Measurements from ENCODE around the gene CARM1. TPM values are rescaled to one million over a fixed set of nuclear protein-coding genes. Genes with fewer than 3 reads are reported as not detected.

The CARM1 gene
- total and polyA plus RNA-seq, 2 of the 13 experiments (the other 11 are each of a cell fraction or from before 2014, with no cell fraction given), result 27.6 to 55.8 TPM

DNA sequence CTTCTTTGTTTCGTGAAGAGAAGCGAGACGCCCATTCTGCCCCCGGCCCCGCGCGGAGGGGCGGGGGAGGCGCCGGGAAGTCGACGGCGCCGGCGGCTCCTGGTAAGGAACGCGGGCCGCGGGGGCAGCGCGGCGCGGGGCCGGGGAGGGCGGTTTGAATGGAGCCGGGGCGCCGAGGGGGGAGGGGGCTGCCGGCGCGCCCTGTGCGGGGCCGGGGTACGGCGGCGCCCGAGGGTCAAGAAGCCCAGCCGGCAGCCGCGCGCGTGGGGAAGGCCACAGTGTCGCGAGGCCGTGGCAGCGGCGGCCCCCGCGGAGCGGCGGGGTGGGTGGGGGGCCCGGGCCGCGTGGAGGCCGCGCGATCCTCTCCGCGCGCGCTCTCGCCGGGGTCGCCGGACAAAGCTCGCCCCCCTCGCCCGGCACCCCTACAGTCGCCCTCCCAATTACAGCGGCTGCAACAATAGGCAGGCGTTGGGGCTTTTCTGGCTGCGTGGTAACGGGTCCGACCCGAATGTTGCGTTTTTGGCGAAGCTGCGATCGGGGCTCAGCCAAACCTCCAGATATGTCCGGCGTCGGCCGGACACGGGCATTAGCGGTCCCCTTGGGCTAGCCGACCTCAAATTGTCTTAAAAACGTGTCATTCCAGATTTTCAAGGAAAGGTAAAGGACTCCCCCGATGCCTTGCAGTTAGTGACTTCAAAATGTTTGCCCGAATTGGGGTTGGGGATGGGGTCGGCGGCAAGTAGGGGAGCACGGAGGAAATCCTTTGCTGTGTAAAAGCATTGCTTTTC is 89.9 kb downstream of the CARM1 start:
- H3K36me3 ChIP-seq (replicated peaks in 1 of 2; ENCODE audit: control insufficient read depth in 1 of 2, insufficient read depth in 2 of 2, low read length in 2 of 2), result peaks cover 0 to 6% of the 10 kb centered on the region in 2 experiments; a peak in 1 of 5 replicates
- intact Hi-C loops (cut with micrococcal nuclease; ENCODE audit: unreplicated experiment) (no loop called here), in situ Hi-C loops (cut with HindIII; ENCODE audit: extremely low pct_ligation_motif_present, low pct_unique_long_range_greater_than_20kb) (no loop called here)
- H3K9ac ChIP-seq (ENCODE audit: insufficient read depth, low read depth, low read length), result peak overlapping the region; percentile 85
- peak overlapping the region; percentile 81 for H3K27ac ChIP-seq (ENCODE audit: extremely low read length, insufficient read depth, low read length)
- H3K4me2 ChIP-seq (ENCODE audit: low read depth, low read length), result peak overlapping the region; percentile 93
- peaks cover 46% of the 10 kb centered on the region for H3K79me2 ChIP-seq (ENCODE audit: insufficient read depth, low read length)
- H3K9me3 ChIP-seq (ENCODE audit: low read length), result no peaks in the 10 kb centered on the region
- DNase-seq (ENCODE audit: low spot score) (no peak), ATAC-seq (peak; percentile 30), FAIRE-seq (no peak)
- 2% methylated on average over 10 of the region's 92 CpGs for WGBS (ENCODE audit: low lambda C conversion rate)
- H2AFZ ChIP-seq (ENCODE audit: low read length), result no peak overlapping the region
- H3K27me3 ChIP-seq (ENCODE audit: control insufficient read depth in 1 of 2, insufficient read depth in 2 of 2, low read length in 2 of 2), result no peaks in the 10 kb centered on the region
- ChIA-PET CTCF (ENCODE audit: low intra/inter-chr PET ratio, low total read pairs) (no interaction called here), POLR2A (interaction anchor here (1.5 to 2.6 kb wide), 3 partner anchors 20 to 25 kb away, joined by 9 to 17 read pairs (median 10); no protein-coding TSS in a partner anchor)
- H3K4me1 ChIP-seq (ENCODE audit: insufficient read depth, low read length), result peaks cover 43% of the 10 kb centered on the region
- 0 out of 2 replicates have a peak, but pooled peaks cover 2% of the 10 kb centered on the region for H4K20me1 ChIP-seq (ENCODE audit: insufficient read depth, low read length)
- no TSS peak for BruUV-seq (replicated peaks)
- H3K4me3 ChIP-seq (replicated peaks in 1 of 3; ENCODE audit: insufficient read depth in 1 of 3, low read depth in 2 of 3, low read length in 3 of 3), result peak overlapping the region; percentile 74 to 97 (median 84)
- TF ChIP-seq ZBTB34 (CRISPR knock-in tag; IDR thresholded peaks at IDR 0.05), result no peak
- TF ChIP-seq RXRA (CRISPR knock-in tag; IDR thresholded peaks at IDR 0.05), result no peak
- no peak for TF ChIP-seq GATAD2A (CRISPR knock-in tag; IDR thresholded peaks at IDR 0.05)
- TF ChIP-seq ZFP37 (CRISPR knock-in tag; IDR thresholded peaks at IDR 0.05; ENCODE audit: borderline replicate concordance), result no peak
- 0 out of 2 replicates have a peak, but pooled peaks have one; percentile 3 for TF ChIP-seq SNAI1 (CRISPR knock-in tag; IDR thresholded peaks at IDR 0.05; ENCODE audit: borderline replicate concordance)
- peak; percentile 83 for TF ChIP-seq ASH2L (IDR thresholded peaks at IDR 0.05; ENCODE audit: insufficient read length, low read depth, low read length)
- peak; percentile 47 for TF ChIP-seq RBFOX2 (IDR thresholded peaks at IDR 0.05; ENCODE audit: low read depth, low read length)
- 0 out of 2 replicates have a peak, but pooled peaks have one; percentile 24 for TF ChIP-seq KMT2B (CRISPR knock-in tag; IDR thresholded peaks at IDR 0.05)
- no peak; the same call in 1 of the 2 replicates for TF ChIP-seq ZBTB7B (CRISPR knock-in tag; IDR thresholded peaks at IDR 0.05)
- no peak for TF ChIP-seq FOSL2 (CRISPR knock-in tag; IDR thresholded peaks at IDR 0.05)
- no peak for TF ChIP-seq ZMAT5 (CRISPR knock-in tag; IDR thresholded peaks at IDR 0.05; ENCODE audit: borderline replicate concordance, low read depth)
- TF ChIP-seq MTF1 (CRISPR knock-in tag; IDR thresholded peaks at IDR 0.05), result no peak
- 0 out of 2 replicates have a peak, but pooled peaks have one; percentile 40 for TF ChIP-seq PATZ1 (CRISPR knock-in tag; IDR thresholded peaks at IDR 0.05)
- TF ChIP-seq ZSCAN25 (CRISPR knock-in tag; IDR thresholded peaks at IDR 0.05), result peak; percentile 18; the same call in 1 of the 2 replicates
- TF ChIP-seq, protein P1, sequence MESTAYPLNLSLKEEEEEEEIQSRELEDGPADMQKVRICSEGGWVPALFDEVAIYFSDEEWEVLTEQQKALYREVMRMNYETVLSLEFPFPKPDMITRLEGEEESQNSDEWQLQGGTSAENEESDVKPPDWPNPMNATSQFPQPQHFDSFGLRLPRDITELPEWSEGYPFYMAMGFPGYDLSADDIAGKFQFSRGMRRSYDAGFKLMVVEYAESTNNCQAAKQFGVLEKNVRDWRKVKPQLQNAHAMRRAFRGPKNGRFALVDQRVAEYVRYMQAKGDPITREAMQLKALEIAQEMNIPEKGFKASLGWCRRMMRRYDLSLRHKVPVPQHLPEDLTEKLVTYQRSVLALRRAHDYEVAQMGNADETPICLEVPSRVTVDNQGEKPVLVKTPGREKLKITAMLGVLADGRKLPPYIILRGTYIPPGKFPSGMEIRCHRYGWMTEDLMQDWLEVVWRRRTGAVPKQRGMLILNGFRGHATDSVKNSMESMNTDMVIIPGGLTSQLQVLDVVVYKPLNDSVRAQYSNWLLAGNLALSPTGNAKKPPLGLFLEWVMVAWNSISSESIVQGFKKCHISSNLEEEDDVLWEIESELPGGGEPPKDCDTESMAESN (CRISPR knock-in tag; conservative IDR thresholded peaks at IDR 0.05), result no peak
- TF ChIP-seq KDM5A (IDR thresholded peaks at IDR 0.05; ENCODE audit: borderline replicate concordance, low read length), result peak; percentile 77
- TF ChIP-seq ZNF781 (CRISPR knock-in tag; IDR thresholded peaks at IDR 0.05; ENCODE audit: borderline replicate concordance, not compliant biosample characterization), result no peak
- 0 out of 2 replicates have a peak, but pooled peaks have one; percentile 43 for TF ChIP-seq ZNF841 (CRISPR knock-in tag; IDR thresholded peaks at IDR 0.05; ENCODE audit: borderline replicate concordance)
